ENCODE data around the gene HNMT.

HNMT gene

GRCh38 chr2:138012082-138012481, 47.8 kb downstream of the HNMT start:
- no peak for DNase-seq

GRCh38 chr2:138012968-138013367, 48.7 kb downstream of the HNMT start:
- DNase-seq, result no peak

GRCh38 chr2:138013639-138014038, 49.4 kb downstream of the HNMT start:
- no peak for DNase-seq

GRCh38 chr2:138015494-138015893, 51.2 kb downstream of the HNMT start:
- no peak for DNase-seq

- no peak for DNase-seq
These were observed 52.2 kb downstream of the HNMT start for GRCh38 chr2:138016351-138017087.

GRCh38 chr2:138017824-138018223, 53.6 kb downstream of the HNMT start:
- no peak for DNase-seq

GRCh38 chr2:138018866-138019688, 54.8 kb downstream of the HNMT start:
- no peak for DNase-seq

GRCh38 chr2:138020432-138020831, 56.2 kb downstream of the HNMT start:
- no peak for DNase-seq

- no peak for DNase-seq
These were observed 56.9 kb downstream of the HNMT start for GRCh38 chr2:138021154-138021553.

- DNase-seq, result no peak
These were observed 59.0 kb downstream of the HNMT start for GRCh38 chr2:138023298-138023697.

GRCh38 chr2:138023976-138024375, 59.7 kb downstream of the HNMT start:
- DNase-seq, result no peak

GRCh38 chr2:138026111-138027020, 62.1 kb downstream of the HNMT start:
- no peak for DNase-seq

GRCh38 chr2:138028538-138028937, 64.3 kb downstream of the HNMT start:
- DNase-seq, result peak in 1 of 51 donors; percentile 1

GRCh38 chr2:138029276-138029675, 65.0 kb downstream of the HNMT start:
- DNase-seq, result no peak

- no peak for DNase-seq
These were observed 66.2 kb downstream of the HNMT start for GRCh38 chr2:138030459-138030858.

GRCh38 chr2:138032334-138032733, 68.1 kb downstream of the HNMT start:
- no peak for DNase-seq

GRCh38 chr2:138034536-138034935, 70.3 kb downstream of the HNMT start:
- no peak for DNase-seq

- no peak for DNase-seq
These were observed 71.4 kb downstream of the HNMT start for GRCh38 chr2:138035608-138036217.

GRCh38 chr2:138036522-138036921, 72.2 kb downstream of the HNMT start:
- DNase-seq, result no peak

- DNase-seq, result no peak
These were observed 72.8 kb downstream of the HNMT start for GRCh38 chr2:138037090-138037489.

- DNase-seq, result no peak
These were observed 76.3 kb downstream of the HNMT start for GRCh38 chr2:138040616-138041015.
